ENCODE measurements around the gene CFAP221.

Gene CFAP221

GRCh38 chr2:119579424-119580295 is 35.4 kb downstream of the CFAP221 start:
- TF ChIP-seq, protein P1, sequence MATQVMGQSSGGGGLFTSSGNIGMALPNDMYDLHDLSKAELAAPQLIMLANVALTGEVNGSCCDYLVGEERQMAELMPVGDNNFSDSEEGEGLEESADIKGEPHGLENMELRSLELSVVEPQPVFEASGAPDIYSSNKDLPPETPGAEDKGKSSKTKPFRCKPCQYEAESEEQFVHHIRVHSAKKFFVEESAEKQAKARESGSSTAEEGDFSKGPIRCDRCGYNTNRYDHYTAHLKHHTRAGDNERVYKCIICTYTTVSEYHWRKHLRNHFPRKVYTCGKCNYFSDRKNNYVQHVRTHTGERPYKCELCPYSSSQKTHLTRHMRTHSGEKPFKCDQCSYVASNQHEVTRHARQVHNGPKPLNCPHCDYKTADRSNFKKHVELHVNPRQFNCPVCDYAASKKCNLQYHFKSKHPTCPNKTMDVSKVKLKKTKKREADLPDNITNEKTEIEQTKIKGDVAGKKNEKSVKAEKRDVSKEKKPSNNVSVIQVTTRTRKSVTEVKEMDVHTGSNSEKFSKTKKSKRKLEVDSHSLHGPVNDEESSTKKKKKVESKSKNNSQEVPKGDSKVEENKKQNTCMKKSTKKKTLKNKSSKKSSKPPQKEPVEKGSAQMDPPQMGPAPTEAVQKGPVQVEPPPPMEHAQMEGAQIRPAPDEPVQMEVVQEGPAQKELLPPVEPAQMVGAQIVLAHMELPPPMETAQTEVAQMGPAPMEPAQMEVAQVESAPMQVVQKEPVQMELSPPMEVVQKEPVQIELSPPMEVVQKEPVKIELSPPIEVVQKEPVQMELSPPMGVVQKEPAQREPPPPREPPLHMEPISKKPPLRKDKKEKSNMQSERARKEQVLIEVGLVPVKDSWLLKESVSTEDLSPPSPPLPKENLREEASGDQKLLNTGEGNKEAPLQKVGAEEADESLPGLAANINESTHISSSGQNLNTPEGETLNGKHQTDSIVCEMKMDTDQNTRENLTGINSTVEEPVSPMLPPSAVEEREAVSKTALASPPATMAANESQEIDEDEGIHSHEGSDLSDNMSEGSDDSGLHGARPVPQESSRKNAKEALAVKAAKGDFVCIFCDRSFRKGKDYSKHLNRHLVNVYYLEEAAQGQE (IDR thresholded peaks at IDR 0.05; ENCODE audit: insufficient read depth in 1 of 2, low read depth in 2 of 2, low read length in 2 of 2), result no peak
- no peak for TF ChIP-seq FOXP2 (optimal IDR thresholded peaks at IDR 0.05; ENCODE audit: borderline replicate concordance, extremely low read depth, extremely low read length, insufficient read depth)
- TF ChIP-seq POLR2AphosphoS5 (IDR thresholded peaks at IDR 0.05; ENCODE audit: low read depth, low read length), result no peak
- no peak for TF ChIP-seq SIN3A (IDR thresholded peaks at IDR 0.05; ENCODE audit: borderline replicate concordance, insufficient read depth, low read length)
- no peak for TF ChIP-seq TAF1 (IDR thresholded peaks at IDR 0.05; ENCODE audit: borderline replicate concordance, insufficient read depth, low read length)

DNA sequence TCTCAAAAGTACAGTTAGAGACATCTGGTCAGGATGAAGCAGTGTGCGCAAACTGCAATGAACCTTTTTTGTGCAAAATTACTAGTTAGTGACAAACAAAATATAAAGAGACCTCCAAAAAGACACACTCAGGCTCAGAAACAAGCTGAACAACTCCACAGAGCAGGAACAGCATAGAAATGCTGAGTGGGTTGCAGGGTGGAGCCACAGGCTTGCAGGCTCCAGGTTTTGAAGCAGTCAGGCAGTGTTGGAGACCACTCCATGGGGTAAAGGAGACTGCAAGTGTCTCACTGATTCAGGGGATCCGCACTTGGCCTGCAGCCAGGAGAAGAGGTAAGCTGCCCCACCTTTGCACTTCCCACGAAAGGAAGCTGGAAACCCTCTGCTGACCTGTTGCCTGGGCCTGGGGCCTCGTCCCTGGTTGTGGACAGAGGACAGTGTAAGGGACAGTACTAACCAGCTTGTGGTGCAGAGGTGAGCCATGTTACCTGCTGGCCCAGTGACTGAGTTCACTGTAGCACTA is 36.4 kb downstream of the CFAP221 start:
- no peak for TF ChIP-seq SIN3A (IDR thresholded peaks at IDR 0.05; ENCODE audit: borderline replicate concordance, insufficient read depth, low read length)
- TF ChIP-seq, protein P1 (IDR thresholded peaks at IDR 0.05; ENCODE audit: insufficient read depth in 1 of 2, low read depth in 2 of 2, low read length in 2 of 2), result no peak

DNA sequence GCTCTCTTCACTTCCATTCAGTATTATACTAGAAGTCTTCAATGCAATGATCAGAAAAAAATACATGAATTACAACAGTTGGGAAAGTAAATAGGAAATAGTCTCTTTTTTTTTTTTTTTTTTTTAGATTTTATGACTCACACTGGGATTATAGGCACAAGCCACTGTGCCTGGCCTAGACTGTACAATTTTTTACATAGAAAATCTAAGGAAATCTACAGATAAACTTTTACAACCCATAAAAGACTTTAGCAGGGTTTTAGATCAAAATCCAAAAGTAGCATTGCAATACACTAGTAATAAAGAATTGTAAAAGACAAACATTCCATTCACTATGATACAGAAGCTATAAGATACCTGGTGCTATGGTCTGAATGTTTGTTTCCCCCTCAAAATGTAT is 39.0 kb downstream of the CFAP221 start:
- TF ChIP-seq TAF1 (IDR thresholded peaks at IDR 0.05; ENCODE audit: borderline replicate concordance, insufficient read depth, low read length), result no peak
- no peak for TF ChIP-seq POLR2AphosphoS5 (IDR thresholded peaks at IDR 0.05; ENCODE audit: low read depth, low read length)
- TF ChIP-seq FOXP2 (optimal IDR thresholded peaks at IDR 0.05; ENCODE audit: borderline replicate concordance, extremely low read depth, extremely low read length, insufficient read depth), result no peak
- TF ChIP-seq, protein P1 (IDR thresholded peaks at IDR 0.05; ENCODE audit: insufficient read depth in 1 of 2, low read depth in 2 of 2, low read length in 2 of 2), result no peak
- no peak for TF ChIP-seq SIN3A (IDR thresholded peaks at IDR 0.05; ENCODE audit: borderline replicate concordance, insufficient read depth, low read length)

DNA sequence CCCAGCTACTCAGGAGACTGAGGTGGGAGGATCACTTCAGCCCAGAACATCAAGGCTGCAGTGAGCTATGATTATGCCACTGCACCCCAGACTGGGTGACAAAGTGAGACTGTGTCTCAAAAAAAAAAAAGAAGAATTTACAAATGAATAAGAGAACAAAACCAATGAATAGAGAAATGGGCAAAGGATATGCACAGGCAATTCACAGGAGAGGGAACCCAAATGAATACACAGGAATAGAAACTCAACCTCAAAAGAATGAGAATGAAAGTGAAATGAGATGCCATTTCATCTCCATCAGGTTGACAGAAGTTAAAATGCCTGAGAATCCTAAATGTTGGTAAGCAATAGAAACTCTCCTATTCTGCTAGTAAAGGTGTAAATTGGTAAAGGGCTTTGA is 40.2 kb downstream of the CFAP221 start:
- no peak for TF ChIP-seq POLR2AphosphoS5 (IDR thresholded peaks at IDR 0.05; ENCODE audit: low read depth, low read length)

- TF ChIP-seq TAF1 (IDR thresholded peaks at IDR 0.05; ENCODE audit: borderline replicate concordance, insufficient read depth, low read length) (no peak), POLR2AphosphoS5 (IDR thresholded peaks at IDR 0.05; ENCODE audit: low read depth, low read length) (no peak), SIN3A (IDR thresholded peaks at IDR 0.05; ENCODE audit: borderline replicate concordance, insufficient read depth, low read length) (no peak), FOXP2 (optimal IDR thresholded peaks at IDR 0.05; ENCODE audit: borderline replicate concordance, extremely low read depth, extremely low read length, insufficient read depth) (no peak)
- TF ChIP-seq, protein P1 (IDR thresholded peaks at IDR 0.05; ENCODE audit: insufficient read depth in 1 of 2, low read depth in 2 of 2, low read length in 2 of 2), result no peak
These were observed 41.8 kb downstream of the CFAP221 start for GRCh38 chr2:119586085-119586484.

Measured in PFSK-1 (cell line).